H54 (cell line): ENCODE data around the gene NRXN3.
A peak's percentile ranks its signal among the peaks of the same experiment; 100 is the strongest.

Experiments
- DNase-seq: peaks from one replicate; pipeline ENCODE4 v3.0.0; 2011; ENCODE audit warnings: low spot score, mixed read lengths; ENCODE audit not compliant: insufficient read length
- FAIRE-seq: peaks from 3 replicates; lab custom pipeline; 2011; peaks lifted over from hg19 to GRCh38; lab: Jason Lieb, UNC
- POLR2A ChIP-seq: IDR thresholded peaks from 2 replicates; pipeline ENCODE4 v1.6.1; 2011; ENCODE audit warnings: low read depth, mild to moderate bottlenecking, low read length

The NRXN3 gene

GRCh38 chr14:79351011-79351410 lies 1180.8 kb downstream of the NRXN3 start:
- no peak for FAIRE-seq
- no peak for TF ChIP-seq POLR2A
- DNase-seq, result no peak

- FAIRE-seq (no peak), DNase-seq (no peak)
- TF ChIP-seq POLR2A, result no peak
Measured at GRCh38 chr14:79352076-79352630, 1182.0 kb downstream of the NRXN3 start.

GRCh38 chr14:79354336-79354735 lies 1184.2 kb downstream of the NRXN3 start:
- no peak for FAIRE-seq
- no peak for DNase-seq
- no peak for TF ChIP-seq POLR2A

- FAIRE-seq (no peak), DNase-seq (no peak)
- no peak for TF ChIP-seq POLR2A
Measured at GRCh38 chr14:79356040-79356439, 1185.9 kb downstream of the NRXN3 start.

- FAIRE-seq (no peak), DNase-seq (no peak)
- TF ChIP-seq POLR2A, result no peak
Measured at GRCh38 chr14:79357307-79357706, 1187.1 kb downstream of the NRXN3 start.

GRCh38 chr14:79363291-79363690 lies 1193.1 kb downstream of the NRXN3 start:
- DNase-seq (no peak), FAIRE-seq (no peak)
- no peak for TF ChIP-seq POLR2A

GRCh38 chr14:79369359-79370332 lies 1199.5 kb downstream of the NRXN3 start:
- FAIRE-seq (peak; percentile 11), DNase-seq (peak; percentile 5)
- TF ChIP-seq POLR2A, result no peak

GRCh38 chr14:79370969-79371368 lies 1200.8 kb downstream of the NRXN3 start:
- FAIRE-seq (no peak), DNase-seq (no peak)
- TF ChIP-seq POLR2A, result no peak

- no peak for TF ChIP-seq POLR2A
- no peak for DNase-seq
- FAIRE-seq, result no peak
Measured at GRCh38 chr14:79373451-79373850, 1203.3 kb downstream of the NRXN3 start.

- no peak for FAIRE-seq
Measured at GRCh38 chr14:79375356-79375755, 1205.2 kb downstream of the NRXN3 start.

GRCh38 chr14:79376557-79376956 lies 1206.4 kb downstream of the NRXN3 start:
- FAIRE-seq, result no peak
- no peak for DNase-seq
- TF ChIP-seq POLR2A, result no peak

More at GRCh38 chr14:79375356-79375755, 1205.2 kb downstream of the NRXN3 start:
- DNase-seq, result no peak
- TF ChIP-seq POLR2A, result no peak

- DNase-seq, result no peak
- no peak for FAIRE-seq
- TF ChIP-seq POLR2A, result no peak
Measured at GRCh38 chr14:79378020-79378419, 1207.8 kb downstream of the NRXN3 start.

GRCh38 chr14:79379266-79379665 lies 1209.1 kb downstream of the NRXN3 start:
- DNase-seq (no peak), FAIRE-seq (no peak)
- no peak for TF ChIP-seq POLR2A

GRCh38 chr14:79383031-79383430 lies 1212.9 kb downstream of the NRXN3 start:
- FAIRE-seq (no peak), DNase-seq (no peak)
- no peak for TF ChIP-seq POLR2A
